Activated CD8-positive, alpha-beta memory T cell treated with anti-CD3 and anti-CD28 coated beads, Interleukin-2, amount 50 U/mL, for 4 hours (primary cell): ENCODE data around the gene SART3.

ENCODE experiments used
- DNase-seq: peaks from one replicate; pipeline ENCODE4 v3.0.0-alpha.2; 2020

Gene SART3, protein sequence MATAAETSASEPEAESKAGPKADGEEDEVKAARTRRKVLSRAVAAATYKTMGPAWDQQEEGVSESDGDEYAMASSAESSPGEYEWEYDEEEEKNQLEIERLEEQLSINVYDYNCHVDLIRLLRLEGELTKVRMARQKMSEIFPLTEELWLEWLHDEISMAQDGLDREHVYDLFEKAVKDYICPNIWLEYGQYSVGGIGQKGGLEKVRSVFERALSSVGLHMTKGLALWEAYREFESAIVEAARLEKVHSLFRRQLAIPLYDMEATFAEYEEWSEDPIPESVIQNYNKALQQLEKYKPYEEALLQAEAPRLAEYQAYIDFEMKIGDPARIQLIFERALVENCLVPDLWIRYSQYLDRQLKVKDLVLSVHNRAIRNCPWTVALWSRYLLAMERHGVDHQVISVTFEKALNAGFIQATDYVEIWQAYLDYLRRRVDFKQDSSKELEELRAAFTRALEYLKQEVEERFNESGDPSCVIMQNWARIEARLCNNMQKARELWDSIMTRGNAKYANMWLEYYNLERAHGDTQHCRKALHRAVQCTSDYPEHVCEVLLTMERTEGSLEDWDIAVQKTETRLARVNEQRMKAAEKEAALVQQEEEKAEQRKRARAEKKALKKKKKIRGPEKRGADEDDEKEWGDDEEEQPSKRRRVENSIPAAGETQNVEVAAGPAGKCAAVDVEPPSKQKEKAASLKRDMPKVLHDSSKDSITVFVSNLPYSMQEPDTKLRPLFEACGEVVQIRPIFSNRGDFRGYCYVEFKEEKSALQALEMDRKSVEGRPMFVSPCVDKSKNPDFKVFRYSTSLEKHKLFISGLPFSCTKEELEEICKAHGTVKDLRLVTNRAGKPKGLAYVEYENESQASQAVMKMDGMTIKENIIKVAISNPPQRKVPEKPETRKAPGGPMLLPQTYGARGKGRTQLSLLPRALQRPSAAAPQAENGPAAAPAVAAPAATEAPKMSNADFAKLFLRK

DNA sequence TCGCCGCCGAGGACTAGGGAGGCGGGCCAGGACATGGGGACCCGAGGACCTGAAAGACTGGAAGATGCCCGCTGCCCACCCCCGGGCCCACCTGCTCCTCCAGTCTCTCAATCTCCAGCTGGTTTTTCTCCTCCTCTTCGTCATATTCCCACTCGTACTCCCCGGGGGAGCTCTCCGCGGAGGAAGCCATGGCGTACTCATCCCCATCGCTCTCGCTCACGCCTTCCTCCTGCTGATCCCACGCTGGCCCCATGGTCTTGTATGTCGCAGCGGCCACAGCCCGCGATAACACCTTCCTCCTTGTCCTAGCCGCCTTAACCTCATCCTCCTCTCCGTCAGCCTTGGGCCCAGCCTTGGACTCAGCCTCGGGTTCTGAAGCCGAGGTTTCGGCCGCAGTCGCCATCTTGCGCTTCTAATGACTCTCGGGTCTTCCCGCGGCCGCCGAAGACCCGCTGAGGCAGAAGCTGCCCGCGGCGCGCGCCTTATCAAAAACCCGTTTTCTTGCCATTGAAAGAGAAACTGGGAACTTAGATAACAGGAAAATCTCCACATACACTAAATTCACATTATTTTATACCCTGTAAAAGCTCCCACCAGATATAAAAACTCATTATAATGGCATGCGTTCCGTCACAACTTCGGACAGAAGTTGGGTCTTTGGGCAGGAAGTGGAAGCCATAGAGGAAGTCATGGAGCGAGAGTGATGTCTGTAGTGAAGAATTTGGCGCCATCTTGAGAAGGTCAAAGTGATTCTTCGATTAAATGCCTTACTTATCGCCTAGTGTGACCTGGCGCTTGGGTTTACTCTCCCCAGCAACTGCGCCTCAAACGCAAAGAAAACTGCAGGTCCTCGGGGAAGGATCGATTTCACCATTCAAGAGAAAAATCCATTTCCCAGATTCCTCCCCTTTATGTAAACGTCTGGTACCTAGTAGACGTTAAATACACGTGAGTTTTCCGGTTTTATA is at the start of gene SART3:
TSS of gene SART3 (minus strand) at position 422 of the 968 bp plus-strand sequence. CDS start at position 403, 19 bp downstream.
- DNase-seq = peak; percentile 78

DNA sequence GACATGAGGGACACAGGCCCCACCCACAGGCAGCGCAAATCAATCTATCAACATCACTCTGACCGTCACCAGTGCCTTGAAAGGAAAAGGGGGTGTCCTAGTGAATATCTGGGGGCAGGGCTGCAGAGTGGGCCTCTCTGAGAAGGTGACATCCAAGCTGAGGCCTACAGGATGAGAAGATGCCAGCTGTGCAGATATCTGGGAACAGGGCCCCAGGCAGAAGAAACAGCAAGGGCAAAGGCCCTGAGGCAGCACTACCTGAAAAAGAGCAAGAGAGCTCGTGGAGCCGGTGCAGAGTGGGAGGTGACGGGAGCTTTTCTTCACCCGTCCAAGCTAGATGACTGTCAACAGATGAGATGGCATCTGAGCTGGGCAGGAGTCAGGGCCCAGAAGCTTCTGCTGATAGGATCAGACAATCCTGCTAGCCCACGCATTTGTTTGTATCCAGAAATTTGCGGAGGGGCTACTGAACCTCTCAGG is 49.4 kb upstream of the SART3 start:
- DNase-seq = no peak

DNA sequence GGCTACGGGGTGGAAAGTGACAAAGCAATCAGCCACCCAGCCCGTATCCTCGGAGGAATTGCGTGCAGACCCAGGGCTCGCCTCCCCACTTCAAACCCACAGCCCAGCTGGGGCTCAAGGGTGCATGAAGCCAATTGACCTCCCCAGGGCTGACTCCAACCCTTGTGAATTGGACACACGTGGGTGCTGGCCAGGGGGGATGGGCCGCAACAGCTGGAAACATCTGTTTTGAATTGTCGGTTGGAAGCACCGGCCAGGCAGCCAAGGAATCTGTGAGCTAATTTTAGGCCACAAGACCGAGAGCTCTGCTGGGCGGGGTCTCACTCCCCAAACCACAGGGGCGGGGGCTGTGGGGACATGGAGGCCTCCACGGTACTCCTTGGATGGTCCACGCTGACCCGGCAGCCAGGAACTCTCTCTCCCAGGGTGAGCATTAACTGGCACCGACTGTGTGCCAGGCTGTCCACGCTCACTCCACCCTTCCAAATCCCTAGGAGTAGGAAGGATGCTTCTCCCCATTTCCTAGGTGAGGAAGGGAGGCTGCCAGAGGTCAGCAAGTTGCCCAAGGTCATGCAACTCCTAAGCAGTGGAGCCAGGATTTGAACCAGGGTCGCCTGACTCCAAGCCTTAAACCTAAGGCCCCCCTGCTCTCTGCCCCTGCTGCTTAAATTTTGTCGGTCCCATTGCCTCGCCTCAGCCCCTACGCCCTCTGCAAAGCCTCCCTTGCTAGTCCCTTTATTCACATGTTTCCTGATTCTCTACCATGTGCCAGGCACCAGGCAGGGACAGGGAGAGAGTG is 48.8 kb upstream of the SART3 start:
- no peak for DNase-seq

DNA sequence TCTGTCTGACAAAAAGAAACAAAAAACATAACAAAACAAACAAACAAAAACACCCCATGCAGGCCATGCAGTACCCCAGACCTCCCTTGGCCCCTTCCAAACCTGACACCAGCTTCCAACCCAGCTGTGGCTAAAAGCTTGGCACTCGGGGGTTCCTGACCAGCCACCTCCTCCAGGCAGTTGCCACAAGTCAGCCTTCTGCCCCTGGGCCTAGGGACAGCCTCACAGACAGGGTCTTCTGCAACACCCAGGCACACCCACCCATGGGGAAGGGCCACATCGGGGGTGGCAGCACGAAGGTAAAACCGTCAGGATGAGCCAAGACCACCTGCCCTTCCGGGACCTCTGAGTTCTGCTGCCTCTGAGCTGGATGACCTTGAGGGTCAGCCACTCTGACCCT is 47.6 kb upstream of the SART3 start:
- no peak for DNase-seq

DNA sequence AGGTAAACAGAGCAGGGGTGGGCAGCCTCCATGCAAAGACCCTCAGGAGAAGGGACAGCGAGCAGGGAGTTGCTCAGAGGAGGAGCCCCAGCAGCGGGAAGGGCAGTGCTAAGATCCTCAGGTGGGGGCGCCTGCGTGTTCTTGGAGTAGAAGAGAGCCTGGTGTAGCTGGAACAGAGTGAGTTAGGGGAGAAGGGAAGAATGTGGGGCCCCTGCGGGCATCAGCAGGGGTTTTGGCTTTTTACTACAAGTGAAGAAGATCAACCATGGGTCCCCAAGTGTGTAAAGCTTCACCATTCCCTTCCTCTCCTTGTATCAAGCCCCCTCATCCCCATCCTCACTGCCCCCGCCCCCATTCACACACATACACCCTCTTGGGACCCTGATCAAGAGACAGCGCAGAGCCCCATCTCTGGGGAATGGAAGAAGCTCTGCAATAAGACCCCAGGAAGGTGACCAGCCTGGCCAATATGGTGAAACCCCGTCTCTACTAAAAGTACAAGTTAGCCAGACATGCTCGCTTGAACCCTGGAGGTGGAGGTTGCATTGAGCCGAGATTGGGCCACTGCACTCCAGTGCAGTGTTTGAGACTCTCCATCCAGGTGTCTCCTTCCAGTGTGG is 47.1 kb upstream of the SART3 start:
- no peak for DNase-seq

DNA sequence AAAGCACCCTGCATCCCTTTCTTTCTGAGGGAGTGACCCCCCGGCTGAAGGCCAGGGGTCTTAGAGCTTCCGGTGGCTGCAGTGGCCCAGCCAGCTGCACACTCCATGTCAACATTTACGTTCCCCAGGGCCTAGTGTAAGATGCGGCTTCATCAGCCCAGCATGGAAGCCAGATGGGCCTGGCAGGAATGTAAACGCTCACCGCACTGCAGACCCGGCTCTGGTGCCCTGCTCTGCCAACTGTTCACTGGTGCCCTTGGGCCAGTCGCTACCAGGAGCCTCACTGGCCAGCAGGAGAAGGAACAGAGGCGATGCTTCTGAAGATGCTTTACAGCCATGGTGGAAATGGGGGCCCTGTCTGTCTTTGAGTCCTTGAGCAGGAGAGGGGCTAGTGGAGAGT is 45.5 kb upstream of the SART3 start:
- DNase-seq = no peak

DNA sequence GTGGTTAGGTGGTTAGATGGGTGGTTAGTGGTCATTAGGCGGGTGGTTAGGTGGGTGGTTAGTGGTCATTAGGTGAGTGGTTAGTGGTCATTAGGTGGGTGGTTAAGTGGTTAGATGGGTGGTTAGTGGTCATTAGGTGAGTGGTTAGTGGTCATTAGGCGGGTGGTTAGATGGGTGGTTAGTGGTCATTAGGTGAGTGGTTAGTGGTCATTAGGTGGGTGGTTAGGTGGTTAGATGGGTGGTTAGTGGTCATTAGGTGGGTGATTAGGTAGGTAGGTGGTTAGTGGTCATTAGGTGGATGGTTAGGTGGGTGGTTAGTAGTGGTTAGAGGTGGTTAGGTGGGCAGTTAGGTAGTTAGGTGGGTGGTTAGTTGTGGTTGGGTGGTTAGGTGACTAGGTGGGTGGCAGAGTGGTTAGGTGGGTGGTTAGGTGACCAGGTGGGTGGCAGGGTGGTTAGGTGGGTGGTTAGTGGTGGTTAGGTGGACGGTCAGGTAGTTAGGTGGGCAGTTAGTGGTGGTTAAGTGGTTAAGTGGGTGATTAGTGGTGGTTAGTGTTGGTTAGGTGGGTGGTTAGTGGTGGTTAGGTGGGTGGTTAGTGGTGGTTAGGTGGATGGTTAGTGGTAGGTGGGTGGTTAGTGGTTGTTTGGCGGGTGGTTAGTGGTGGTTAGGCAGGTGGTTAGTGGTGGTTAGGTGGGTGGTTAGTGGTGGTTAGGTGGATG is 44.9 kb upstream of the SART3 start:
- no peak for DNase-seq

DNA sequence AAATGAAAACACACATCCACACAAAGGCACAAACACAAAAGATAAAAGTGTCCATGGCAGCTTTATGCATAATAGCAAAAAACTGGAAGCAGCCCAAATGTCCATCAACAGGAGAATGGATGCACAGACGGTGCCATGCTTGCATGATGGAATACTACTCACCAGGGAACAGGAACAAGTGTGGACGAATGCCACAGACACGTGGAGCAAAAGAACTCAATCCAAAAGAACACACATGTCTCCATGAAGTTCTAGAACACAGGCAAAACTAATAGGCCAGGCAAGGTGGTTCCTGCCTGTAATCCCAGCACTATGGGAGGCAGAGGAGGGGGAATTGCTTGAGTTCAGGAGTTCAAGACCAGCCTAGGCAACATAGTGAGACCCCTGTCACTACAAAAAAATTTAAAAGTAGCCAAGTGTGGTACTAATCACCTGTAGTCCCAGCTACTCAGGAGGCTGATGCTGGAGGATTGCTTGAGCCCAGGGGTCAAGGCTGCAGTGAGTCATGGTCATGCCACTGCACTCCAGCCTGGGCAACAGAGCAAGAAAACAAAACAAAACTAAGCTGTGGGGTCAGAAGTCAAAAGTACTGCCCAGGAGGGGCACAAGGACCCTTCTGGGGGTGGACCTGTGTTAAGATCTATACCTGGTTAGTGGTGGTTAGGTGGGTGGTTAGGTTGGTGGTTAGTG is 44.2 kb upstream of the SART3 start:
- no peak for DNase-seq

DNA sequence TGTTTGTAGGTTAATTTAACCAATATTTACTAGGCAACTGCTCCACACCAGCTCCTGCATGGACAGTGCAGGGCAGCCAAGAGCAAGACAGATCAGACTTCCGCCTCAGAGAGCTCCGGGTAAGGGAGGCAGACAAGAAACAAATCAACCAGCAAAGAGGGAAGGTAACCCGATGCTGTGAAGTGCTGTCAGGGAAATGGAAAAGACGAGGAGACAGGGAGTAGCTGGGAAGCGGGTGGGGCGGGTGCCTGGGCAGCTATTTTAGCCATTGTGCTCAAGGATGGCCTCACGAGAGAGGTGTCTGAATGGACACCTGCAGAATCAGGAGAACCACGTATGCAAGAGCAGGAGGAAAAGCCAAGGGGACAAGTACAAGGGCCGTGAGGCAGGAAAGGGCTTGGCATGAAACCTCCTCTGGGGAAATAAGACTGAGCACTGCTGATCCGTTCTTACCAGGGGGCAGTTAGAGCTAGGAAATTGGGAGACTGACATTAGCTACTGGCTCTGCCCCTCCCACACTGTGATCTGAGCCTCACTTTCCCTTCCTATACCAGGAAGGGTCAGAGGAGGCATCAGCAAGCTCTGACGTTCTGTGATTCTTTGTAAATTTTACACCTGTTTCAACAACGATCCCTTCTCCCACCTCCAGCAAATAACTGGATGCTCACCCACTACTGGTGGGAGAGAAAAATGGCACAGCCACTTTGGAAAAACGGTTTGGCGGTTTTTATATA is 43.4 kb upstream of the SART3 start:
- no peak for DNase-seq

DNA sequence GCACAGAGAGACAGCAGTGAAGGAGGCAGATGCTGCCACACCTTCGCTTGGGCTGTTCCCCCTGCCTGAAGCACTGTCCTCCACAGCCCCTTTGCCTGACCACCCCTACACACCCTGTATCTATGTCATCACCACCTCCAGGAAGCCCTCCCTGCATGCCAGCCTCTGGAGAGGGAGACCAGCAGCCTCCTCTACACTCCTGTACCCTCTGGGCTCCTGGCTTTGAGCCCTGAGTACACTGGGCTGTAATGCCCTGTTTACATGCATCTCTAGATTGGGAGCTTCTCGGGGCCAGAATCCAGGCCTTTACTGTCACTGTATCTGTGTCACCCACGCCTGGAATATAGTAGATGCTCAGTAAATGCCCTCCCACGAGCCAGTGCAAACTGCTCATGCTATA is 42.8 kb upstream of the SART3 start:
- DNase-seq = no peak

DNA sequence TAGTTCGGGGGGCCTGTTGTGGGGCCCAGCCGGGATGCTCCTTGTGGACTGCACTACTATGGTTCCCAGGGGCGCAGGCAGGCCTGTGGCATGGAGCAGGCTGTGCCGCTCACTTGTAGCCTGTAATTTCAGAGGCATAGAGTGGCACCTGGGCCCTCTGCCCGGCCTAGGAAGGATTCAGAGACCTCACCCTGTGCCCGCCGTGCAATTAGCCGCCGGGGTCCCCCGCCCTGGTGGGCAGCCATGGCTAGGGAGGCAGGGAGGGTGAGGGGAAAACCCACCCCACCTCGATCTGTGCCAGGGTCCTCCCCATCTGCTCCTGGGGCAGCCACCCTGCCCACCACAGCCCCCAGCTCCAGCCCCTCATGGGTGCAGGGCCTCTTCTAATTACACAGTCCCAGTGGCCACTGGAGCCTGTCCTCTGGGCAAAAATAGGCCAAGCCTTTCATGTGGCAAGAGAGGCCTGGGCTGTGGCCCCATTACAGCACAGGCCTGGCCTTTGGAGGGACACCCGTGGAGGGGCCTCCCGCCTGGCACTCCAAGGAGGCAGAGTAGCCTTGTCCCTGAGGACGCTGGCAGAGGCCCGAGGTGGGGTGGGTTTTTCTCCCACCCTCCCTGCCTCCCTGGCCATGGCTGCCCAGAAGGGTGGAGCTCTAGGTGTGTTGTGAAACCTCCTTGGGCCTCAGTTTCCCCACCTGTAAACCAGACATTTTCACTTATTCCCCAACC is 42.2 kb upstream of the SART3 start:
- no peak for DNase-seq

DNA sequence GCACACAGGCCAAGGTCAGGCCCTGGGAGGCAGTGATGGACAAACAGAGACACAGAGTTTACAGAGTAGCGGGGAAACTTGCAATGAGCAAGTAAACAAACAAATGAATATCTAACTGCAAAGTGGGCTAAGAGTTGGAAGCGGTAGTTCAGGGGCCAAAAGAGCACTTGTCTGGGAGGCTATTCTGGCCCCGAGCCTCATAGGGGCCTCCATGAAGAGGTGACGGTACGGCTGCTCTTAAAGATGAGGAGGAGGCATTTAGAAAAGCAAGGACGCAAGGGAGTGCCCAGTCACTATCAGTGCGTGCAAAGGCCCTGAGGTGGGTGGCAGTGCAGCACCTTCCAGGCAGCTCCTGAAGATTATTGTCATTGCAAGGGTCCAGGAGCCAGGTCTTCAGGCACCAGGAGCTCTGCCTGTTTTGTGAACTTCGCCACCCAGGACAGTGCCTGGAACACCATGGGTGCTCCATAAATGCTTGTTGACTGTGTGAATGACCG is 41.3 kb upstream of the SART3 start:
- no peak for DNase-seq

DNA sequence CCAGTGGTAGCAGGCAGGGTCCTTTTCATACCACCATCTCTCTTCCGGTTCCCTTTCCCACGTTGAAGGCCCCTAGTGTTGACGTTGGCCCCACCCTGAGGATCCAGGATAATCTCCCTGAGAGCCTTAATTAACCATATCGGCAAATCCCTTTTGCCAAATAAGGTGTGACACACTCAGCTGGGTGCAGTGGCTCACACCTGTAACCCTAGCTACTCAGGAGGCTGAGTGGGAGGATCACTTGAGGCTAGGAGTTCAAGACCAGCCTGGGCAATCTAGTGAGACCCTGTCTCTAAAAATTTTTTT is 39.7 kb upstream of the SART3 start:
- no peak for DNase-seq

DNA sequence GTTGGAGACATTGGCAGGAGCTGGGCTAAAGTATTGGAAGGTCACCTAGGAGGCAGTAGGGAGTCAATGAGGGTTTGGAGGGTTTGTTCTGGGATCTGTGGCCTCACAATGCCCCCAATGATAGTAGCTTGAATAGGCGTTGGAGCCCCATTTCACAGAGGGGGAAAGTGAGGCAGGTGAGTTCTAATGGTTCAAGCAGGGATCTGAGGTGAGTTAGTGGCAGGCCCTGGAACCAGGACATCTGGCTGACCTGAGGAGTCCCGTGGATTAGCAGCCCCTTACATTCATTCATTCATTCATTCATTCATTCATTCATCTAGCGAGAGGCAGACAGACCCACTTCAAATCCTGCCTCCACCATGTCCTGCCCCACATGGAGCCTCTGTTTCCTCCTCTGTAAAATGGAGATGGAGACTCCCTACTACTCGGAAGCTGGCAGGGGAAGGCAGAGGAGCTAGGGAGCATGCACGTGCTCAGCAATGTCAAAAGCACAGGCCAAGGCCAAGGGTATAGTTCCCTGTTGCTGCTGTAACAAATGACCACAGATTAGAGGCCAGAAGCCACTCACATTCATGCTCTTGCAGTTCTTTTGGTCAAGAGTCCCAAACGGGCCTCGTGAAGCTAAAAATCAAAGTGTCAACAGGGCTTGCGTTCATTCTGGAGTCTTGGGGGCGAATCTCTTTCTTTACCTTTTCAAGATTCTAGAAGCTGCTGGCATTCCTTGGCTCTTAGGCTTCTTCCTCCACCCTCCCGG is 39.2 kb upstream of the SART3 start:
- DNase-seq = no peak

DNA sequence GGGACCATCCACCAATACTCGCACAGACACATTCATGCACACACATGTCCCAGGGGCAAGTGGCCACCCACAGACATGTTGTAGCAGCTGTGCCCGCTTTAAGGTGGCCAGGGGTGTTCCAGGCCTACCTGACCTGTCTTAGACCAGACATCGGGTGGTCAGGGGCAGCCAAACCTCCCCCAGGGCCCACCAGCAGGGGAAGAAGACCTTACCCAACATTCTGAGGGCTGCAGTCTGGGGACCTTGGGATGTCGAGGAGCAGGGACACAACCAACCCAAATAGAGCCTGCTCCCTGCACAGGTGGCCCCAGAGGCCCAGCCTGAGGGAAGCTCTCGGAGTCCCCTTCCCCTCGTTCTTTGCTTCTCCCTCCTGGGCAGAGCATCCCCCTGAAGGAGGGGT is 38.6 kb upstream of the SART3 start:
- no peak for DNase-seq

DNA sequence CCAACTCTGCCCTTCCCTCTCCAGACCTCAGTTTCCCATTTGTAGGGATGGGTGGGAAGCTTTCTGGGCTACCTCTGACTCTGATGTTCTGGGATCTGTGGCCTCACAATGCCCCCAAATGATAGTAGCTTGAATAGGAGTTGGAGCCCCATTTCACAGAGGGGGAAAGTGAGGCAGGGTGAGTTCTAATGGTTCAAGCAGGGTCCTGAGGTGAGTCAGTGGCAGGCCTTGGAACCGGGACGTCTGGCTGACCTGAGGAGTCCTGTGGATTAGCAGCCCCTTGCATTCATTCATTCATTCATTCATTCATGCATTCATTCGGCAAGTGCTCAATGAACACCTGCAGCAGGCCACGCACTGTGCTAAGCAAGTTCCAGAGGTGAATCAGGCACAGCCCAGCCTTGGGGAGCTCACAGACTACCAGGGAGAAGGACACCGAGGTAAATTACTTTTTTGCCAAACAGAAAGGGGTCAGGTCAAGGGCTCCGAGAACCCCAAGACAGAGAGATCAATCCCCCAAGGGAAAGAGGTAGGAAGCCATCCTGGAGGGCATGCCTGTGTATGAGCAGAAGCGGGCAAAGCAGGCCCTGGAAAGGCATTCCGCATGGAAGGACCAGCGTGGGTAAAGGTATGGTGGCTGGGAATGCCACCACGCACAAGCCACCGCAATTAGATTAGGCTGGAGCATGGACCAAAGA is 37.7 kb upstream of the SART3 start:
- DNase-seq = no peak
